Epithelial cell of proximal tubule (primary cell): ENCODE data around the gene BTBD9. TPM values are rescaled to one million over a fixed set of nuclear protein-coding genes. Genes with fewer than 3 reads are reported as not detected.

ENCODE experiments used
- DNase-seq: peaks from one replicate; pipeline ENCODE4 v3.0.0-alpha.2; 2011; ENCODE audit warnings: low read depth
- H3K4me3 ChIP-seq: 2 replicates; pipeline ENCODE4 v1.5.1; 2011; ENCODE audit warnings: low read depth, mild to moderate bottlenecking, low read length
- total RNA-seq: library from RNA; depleted of rRNA; stranded (reverse); fragments of >200 nt; gene quantifications from 2 replicates; pipeline ENCODE4 v1.2.3, GENCODE V29; 2015
- TF ChIP-seq, protein P1 (sequence below): conservative IDR thresholded peaks from 2 replicates; pipeline ENCODE4 v1.5.1; 2012; ENCODE audit warnings: low read depth, mild to moderate bottlenecking, low read length

Gene BTBD9
- total RNA-seq, 1 donor from 2014 or later = 2.9 TPM

DNA sequence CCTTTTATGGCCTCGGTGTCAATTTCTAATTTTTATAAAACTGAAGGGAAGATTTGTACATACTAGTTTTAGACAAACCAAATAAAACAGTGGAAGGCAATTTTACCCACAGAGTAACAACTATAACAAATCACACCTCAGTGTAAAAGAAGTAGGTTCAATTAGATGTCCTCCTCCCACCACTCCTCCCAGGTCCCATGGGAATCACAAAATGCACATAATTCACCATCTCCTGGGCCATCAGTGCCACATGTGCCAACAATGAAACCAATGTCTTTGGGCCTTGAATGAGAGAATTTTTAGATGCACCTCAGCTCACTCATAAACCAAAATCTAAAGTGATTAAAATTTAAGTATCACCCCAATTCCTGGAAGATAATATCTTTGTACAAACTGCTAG is 267.8 kb downstream of the BTBD9 start:
- no peak overlapping the region for H3K4me3 ChIP-seq
- TF ChIP-seq, protein P1, sequence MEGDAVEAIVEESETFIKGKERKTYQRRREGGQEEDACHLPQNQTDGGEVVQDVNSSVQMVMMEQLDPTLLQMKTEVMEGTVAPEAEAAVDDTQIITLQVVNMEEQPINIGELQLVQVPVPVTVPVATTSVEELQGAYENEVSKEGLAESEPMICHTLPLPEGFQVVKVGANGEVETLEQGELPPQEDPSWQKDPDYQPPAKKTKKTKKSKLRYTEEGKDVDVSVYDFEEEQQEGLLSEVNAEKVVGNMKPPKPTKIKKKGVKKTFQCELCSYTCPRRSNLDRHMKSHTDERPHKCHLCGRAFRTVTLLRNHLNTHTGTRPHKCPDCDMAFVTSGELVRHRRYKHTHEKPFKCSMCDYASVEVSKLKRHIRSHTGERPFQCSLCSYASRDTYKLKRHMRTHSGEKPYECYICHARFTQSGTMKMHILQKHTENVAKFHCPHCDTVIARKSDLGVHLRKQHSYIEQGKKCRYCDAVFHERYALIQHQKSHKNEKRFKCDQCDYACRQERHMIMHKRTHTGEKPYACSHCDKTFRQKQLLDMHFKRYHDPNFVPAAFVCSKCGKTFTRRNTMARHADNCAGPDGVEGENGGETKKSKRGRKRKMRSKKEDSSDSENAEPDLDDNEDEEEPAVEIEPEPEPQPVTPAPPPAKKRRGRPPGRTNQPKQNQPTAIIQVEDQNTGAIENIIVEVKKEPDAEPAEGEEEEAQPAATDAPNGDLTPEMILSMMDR = no peak
- DNase-seq = no peak

DNA sequence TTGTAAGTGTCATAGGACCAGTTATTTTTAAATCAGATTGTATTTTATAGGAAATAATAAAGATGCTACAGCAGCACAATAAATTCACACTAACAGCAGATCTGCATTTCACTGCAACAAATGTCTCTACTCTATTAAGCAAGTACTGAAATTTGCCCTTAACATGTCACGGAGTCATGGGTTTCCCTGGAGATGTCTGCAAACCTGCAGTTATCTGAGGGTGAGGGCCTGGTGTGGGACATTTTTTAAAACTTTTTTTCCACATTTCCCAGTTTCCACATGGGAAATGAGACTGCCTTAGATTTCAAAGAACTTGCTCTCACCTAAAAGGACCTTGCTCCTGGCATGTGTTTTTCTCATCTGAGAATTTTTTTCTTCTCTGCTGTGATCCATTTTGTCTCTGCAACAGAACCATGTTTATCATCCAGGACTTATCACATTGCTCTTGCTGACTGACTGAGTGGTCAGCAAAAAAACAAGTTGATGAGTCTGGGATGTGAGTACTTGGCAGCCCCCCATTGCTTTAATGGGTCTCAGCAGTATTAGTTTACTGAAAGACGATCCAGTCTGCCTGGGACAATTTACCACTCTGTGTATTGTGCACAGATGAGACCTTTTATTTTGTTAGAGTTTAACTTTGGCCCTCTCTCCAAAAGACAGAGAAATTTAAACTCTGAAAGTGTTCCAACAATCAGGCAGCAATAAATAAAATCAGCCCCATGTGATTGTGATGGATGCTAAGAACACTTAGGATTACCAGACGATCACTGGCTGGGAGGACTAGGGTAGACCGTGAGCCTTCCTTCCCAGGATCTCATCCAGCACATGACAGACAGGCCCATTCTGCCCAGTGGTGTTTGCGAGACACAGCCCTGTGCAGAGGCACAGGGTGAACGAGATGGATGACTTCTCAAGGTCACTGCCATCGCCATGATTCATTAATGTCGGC is 268.8 kb downstream of the BTBD9 start:
- DNase-seq = no peak
- TF ChIP-seq, protein P1 = no peak
- no peak overlapping the region for H3K4me3 ChIP-seq

DNA sequence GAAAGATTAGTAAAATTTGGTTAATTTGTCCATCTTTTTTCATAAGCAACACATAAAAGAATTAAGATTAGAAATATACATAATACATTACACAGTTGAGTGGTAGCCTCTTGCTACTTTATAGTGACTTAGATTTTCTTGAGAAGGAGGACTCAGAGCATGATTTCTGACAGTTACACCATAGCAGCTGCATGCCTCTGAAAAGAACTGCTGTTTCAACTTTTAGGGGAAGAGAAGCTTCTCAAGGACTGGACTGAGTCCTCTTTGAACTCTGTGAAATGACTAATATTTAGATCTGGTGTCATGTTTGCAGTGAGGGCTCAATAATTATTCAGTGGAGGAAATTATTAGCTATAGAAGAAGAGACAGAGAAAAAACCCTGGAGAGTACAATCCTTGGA is 272.5 kb downstream of the BTBD9 start:
- DNase-seq = no peak
- no peak overlapping the region for H3K4me3 ChIP-seq
- TF ChIP-seq, protein P1 = no peak

DNA sequence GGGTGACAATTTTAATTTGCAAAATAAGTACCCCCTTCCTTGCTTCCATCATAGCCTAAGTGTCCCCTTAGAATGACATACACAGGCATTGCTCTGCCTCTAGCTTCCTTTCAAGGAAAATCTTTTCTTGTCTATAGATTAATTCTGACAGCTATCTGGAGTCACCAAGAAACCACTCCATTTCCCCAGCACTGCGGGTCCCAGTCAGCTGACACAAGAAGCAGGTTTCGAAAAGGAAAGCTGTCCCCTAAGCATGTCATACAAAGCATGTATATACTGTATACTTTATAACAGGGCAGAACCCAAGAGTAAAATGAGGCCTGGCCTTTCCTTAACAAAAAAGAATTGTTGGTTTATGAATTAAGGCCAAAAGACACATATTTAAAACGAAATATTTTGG is 273.5 kb downstream of the BTBD9 start:
- no peak for DNase-seq
- TF ChIP-seq, protein P1 = no peak
- H3K4me3 ChIP-seq = no peak overlapping the region

GRCh38 chr6:38364775-38365174 is 275.0 kb downstream of the BTBD9 start:
- no peak for DNase-seq
- no peak overlapping the region for H3K4me3 ChIP-seq
- TF ChIP-seq, protein P1 = no peak

DNA sequence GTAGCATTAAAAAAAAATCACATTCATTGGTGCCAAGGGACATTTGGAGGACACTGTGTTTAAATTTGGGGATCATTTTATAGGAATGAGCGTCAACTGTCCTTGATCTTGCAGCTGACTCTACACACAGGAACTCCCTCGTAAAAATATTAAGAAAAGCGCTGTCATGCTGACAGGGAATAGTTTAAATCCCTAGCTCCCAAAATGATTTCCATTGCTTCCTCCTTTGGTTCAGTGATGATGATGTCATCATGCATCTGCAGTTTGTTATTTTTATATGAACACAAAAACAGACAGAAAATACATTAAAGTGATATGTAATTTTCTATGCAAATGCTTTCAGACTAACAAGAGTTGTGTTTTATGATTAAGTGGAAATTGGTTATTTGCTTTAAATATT is 275.6 kb downstream of the BTBD9 start:
- TF ChIP-seq, protein P1 = no peak
- no peak for DNase-seq
- no peak overlapping the region for H3K4me3 ChIP-seq

- TF ChIP-seq, protein P1 = no peak
- H3K4me3 ChIP-seq = no peak overlapping the region
- no peak for DNase-seq
These were observed 284.2 kb downstream of the BTBD9 start for GRCh38 chr6:38355519-38355918.
